SHP77 (cell line): ENCODE measurements around the gene LIN37.

Experiments used
- DNase-seq, 2 experiments: peaks; one replicate each; lab custom pipeline; 2025; lab: John Stamatoyannopoulos, UW

Gene LIN37, protein sequence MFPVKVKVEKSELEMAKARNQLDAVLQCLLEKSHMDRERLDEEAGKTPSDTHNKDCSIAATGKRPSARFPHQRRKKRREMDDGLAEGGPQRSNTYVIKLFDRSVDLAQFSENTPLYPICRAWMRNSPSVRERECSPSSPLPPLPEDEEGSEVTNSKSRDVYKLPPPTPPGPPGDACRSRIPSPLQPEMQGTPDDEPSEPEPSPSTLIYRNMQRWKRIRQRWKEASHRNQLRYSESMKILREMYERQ

GRCh38 chr19:35748106-35749020 is at the start of gene LIN37:
TSS of gene LIN37 (plus strand) at chr19:35748576. CDS start at chr19:35748725, 149 bp downstream.
- peak; percentile 99 for DNase-seq

GRCh38 chr19:35702223-35703012 is 46.0 kb upstream of the LIN37 start:
- peak; percentile 98 to 99 for DNase-seq

DNA sequence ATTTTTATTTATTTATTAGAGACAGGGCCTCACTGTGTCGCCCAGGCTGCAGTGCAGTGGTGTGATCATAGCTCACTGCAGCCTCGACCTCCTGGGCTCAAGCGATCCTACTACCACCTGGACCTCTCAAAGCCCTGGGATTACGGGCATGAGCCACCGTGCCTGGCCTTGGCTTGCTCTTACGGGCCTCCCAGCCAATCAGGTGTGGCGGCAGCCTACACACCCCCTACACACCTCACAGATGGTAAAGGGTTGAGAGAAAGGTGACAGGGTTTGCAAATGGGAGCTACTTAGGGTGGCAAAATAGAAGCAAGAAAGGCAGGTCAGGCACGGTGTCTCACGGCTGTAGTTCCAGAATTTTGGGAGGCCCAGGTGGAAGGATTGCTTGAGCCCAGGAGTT is 45.0 kb upstream of the LIN37 start:
- DNase-seq: no peak

DNA sequence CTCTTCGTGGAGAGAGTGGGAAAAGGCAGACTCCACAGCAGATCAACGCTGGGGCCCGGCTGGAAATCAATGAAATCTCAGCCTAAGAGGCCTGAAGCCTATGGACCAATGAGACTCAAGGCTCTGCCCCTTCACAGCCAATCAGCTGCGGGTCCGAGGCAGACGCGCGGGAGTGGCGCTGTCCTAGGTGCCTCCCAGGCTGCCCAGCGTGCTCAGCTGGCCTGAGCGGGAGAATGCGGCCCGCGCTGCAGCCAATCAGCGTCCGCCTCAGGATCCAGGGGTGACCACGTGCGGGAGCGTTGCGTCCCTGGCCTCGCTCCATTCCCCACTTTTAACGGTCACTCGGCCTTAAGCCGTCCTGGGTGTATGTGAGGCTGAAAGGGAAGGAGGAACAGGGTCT is 44.2 kb upstream of the LIN37 start, which contains the start of gene ZBTB32:
Gene ZBTB32 (plus strand): TSS at position 341 of the 400 bp plus-strand sequence. CDS start 10,069 bp downstream, outside the sequence.
- no peak for DNase-seq

- no peak for DNase-seq
Observed at GRCh38 chr19:35708391-35708790, 40.0 kb upstream of the LIN37 start.

GRCh38 chr19:35710784-35711723 is 37.3 kb upstream of the LIN37 start:
- no peak for DNase-seq

DNA sequence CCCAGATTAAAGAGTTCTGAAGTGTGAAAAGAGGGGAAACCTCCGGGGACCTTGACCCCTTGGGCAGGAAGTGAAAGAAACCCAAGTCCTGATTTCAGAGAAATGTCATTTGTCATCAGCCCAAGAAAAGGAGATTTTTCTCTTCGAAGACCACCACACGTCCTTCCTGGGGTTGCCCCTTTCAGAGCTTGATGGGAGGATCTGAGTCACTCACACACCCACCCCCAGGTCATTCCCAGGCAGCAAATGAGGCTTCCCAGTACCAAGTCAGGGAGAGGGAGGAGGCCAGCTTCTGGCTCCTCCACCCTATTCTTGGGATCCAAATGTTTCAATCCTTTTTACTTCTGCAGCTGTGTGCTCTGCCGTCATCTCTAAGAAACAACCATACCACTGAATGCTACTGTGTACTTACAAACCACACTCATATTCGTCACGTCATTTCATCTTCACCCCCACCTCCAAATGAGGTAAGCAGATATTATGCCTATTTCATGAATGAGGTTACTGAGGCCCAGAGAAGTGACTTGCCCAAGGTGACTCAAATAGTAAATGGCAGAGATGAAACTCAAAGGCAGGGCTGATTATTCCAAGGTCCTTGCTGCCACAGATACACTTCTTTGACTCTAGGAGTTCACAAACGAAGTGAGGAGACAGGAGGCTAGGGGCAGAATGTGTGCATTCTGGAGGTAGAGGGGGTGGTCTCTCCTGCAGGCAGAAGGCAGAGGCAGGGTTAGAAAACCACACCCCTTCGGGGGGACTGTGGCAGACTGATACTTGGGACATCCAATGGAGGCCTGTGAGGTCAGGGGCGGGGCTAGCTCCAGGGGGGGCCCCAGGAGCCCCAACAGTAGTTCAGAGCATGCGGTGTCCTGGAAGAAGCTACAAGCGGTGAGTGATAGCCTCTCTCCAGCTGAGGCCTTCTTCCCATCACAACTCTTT is 35.5 kb upstream of the LIN37 start:
- DNase-seq: no peak

DNA sequence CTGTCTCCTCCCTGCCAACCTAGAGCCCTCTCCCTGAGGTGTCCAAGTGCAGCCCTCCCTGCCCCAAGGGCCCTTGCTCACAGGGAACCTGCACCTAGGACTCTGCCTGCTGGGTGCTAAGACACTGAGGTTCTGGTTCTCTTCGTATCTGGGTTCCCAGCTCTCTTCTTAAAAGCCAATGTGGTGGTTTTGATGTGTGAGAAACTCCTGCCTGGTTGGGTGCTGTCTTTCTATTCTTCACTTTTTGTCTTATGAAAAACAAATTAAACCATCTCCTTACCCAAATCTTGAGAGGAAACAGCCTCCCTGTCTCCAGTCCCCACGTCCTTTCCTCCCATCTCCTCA is 34.9 kb upstream of the LIN37 start:
- no peak for DNase-seq

DNA sequence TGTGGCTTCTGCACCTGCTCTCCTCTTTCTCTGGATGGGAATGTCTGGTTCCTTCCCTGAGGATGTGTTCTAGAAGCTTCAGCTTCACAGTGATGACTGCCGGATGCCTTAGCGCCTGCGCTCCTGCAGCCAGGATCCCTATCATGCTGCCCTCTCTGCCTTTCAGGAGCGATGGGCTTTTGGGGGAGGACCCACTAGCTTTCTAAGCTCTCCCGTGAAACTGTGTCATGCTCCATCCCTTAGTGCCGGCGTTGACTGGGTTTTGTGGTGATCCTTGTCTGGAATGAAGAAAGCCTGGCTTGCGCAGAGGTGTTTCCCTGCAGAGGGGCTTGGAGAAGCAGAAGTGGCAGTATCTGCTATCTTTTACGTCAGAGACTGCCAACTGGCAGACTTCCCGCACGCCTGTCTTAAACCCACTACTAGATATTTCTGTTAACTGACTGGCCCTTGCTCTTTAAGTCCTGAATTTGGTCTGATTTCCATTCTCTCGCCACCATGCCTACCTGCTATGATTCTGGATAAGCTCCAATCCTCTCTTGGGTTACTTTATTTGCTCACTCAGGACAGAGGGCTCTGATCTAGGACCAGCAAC is 34.4 kb upstream of the LIN37 start:
- DNase-seq: no peak

DNA sequence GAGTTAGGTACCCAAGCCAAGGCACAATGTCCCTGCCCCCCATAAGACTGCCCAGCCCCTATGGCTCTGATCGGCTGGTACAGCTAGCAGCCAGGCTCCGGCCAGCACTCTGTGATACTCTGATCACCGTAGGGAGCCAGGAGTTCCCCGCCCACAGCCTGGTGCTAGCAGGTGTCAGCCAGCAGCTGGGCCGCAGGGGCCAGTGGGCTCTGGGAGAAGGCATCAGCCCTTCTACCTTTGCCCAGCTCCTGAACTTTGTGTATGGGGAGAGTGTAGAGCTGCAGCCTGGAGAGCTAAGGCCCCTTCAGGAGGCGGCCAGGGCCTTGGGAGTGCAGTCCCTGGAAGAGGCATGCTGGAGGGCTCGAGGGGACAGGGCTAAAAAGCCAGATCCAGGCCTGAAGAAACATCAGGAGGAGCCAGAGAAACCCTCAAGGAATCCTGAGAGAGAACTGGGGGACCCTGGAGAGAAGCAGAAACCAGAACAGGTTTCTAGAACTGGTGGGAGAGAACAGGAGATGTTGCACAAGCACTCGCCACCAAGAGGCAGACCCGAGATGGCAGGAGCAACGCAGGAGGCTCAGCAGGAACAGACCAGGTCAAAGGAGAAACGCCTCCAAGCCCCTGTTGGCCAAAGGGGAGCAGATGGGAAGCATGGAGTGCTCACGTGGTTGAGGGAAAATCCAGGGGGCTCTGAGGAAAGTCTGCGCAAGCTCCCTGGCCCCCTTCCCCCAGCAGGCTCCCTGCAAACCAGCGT is 33.6 kb upstream of the LIN37 start:
- no peak for DNase-seq

DNA sequence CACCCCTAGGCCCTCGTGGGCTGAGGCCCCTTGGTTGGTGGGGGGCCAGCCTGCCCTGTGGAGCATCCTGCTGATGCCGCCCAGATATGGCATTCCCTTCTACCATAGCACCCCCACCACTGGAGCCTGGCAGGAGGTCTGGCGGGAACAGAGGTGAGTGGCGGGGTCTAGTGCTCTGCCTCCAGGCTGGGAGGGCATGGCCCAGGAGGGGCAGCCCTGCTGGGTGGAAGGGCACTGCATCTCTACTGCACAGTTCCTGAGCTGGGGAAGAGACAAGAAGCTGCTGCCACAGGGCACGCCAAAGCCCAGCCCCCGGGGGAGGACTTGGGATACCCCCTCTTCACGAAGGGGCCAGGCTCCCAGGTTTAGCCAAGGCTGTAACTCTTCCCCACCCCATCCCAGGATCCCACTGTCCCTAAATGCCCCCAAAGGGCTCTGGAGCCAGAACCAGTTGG is 33.0 kb upstream of the LIN37 start:
- DNase-seq: no peak

- peak in 1 of 2 experiments; percentile 29 for DNase-seq
Observed at GRCh38 chr19:35715981-35716800, 32.2 kb upstream of the LIN37 start.

DNA sequence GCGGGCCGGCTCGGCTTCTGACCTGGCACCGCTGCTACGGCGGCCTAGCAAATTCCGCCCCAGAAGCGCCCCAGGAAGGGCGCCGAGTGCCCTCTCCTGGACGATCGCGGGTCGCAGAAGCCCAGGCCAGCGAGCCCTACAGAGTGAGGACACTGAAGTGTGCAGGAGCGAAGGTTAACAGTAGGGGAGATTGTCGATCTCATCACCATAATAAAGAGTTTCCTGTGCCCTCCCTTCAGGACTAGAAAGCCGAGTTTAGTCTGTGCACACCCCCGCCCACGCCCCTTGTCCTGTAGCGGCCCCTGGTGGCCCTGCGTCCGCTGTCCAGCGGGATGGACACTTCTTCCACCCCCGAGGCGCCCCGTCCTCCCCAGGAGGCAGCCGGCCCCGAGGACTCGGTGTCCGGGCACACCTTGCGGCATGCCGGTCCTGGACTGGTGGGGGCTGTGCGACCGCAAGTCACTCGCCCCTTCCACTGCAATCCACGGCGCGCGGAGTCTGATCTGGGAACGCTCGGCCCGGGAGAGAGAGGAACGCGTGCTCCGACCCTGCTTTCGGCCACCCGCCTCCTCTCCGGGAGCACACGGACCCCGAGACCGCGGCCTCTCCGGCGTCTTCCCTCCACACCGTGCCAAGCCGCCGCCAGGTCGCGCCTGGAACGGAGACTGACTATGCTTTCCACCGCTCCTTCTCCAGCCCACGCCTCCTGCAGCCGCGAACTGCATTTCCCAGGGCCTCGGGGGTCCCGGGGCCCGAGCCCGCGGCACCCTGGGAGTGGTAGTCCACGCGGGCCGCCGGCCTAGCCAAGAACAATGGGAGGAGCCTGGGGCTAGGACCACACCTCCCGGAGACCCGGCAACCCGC is 31.3 kb upstream of the LIN37 start:
- peak; percentile 72 to 86 for DNase-seq

DNA sequence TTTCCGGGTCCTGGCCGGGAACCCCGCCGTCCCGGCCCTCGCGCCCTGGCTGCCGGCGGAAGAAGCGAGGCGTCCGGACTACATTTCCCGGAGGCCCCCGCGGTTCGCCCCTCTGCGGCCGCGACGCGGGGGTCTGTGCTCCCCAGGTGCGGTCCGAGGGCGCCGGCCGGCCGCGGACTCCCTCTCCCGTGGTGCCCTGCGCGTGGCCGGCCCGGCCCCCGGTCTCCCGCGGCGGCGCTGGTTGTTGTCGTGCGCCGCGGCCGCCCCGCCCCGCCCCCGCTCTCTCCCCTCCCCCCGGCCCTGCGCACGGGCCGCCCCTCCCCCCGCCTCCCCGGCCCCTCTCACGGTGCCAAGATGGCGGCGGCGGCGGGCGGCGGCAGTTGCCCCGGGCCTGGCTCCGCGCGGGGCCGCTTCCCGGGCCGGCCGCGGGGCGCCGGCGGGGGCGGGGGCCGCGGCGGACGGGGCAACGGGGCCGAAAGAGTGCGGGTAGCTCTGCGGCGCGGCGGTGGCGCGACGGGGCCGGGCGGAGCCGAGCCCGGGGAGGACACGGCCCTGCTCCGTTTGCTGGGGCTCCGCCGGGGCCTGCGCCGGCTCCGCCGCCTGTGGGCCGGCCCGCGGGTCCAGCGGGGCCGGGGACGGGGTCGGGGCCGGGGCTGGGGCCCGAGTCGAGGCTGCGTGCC is 30.6 kb upstream of the LIN37 start, which contains the start of gene KMT2B:
Gene KMT2B (plus strand): TSS at position 339 of the 680 bp plus-strand sequence. CDS start 16 bp downstream, at position 355.
- DNase-seq: peak; percentile 93 to 95

DNA sequence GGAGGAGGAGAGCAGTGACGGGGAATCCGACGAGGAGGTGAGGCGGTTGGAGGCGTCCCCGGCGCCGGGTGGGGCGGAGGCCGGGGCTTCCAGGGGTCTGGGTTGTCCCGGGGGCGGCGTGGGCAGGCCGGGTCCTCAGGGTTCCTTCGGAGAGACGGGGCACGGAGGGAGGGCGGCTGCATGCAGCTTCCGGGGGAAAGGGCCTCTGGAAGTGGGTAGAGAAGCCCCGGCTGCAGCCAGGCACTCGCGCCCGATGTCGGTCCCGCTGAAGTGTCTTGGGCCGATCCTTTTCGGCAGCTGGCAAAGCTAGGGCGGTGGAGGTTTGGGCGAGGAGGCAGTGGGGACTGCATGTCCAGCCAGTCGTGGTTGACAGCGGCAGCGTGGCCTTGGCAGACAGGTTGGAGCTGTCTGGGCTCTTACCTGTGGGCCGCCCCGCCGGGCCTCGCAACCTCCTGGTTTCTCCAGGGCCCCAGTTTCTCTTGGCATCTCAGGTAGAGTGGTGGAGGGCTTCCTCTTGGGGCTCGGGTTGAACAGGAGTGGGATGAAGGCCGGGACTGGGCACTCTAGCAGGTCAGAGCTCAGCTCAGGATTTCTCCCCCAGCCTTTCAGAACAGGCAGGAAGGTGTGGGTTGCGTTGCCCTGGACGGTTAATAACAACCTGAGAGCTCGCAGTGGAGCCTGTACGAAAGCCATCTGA is 29.9 kb upstream of the LIN37 start:
- DNase-seq: no peak
